Tibial nerve (tissue), 4 donors: Measurements from ENCODE around the gene DUS2.
"Not testable (repeated sequence)": the region's sequence is repeated elsewhere in the genome, so short reads cannot be mapped to it uniquely, and the experiment has no call there.

Source experiments
- CTCF ChIP-seq, 5 experiments: fragments of 200-600 bp in 3 of 5; fragments of 450-650 bp in 2 of 5; sonication (generic) in 3 of 5; IDR thresholded peaks; one replicate each; pipeline ENCODE4 v1.5.1; 2016 to 2019; ENCODE audit warnings: antibody characterized with exemption in 5 of 5, mild to moderate bottlenecking in 3 of 5, moderate library complexity in 2 of 5
- EP300 ChIP-seq, 2 donors: sonication (generic); formaldehyde crosslinking; IDR thresholded peaks; one replicate each; pipeline ENCODE4 v1.6.1; 2017; ENCODE audit warnings: antibody characterized with exemption in 2 of 2, mild to moderate bottlenecking in 1 of 2
- POLR2A ChIP-seq, 2 donors: fragments of 450-650 bp; IDR thresholded peaks; one replicate each; pipeline ENCODE4 v1.6.1; 2017; ENCODE audit warnings: antibody characterized with exemption in 2 of 2, mild to moderate bottlenecking in 2 of 2, moderate library complexity in 2 of 2

DNA sequence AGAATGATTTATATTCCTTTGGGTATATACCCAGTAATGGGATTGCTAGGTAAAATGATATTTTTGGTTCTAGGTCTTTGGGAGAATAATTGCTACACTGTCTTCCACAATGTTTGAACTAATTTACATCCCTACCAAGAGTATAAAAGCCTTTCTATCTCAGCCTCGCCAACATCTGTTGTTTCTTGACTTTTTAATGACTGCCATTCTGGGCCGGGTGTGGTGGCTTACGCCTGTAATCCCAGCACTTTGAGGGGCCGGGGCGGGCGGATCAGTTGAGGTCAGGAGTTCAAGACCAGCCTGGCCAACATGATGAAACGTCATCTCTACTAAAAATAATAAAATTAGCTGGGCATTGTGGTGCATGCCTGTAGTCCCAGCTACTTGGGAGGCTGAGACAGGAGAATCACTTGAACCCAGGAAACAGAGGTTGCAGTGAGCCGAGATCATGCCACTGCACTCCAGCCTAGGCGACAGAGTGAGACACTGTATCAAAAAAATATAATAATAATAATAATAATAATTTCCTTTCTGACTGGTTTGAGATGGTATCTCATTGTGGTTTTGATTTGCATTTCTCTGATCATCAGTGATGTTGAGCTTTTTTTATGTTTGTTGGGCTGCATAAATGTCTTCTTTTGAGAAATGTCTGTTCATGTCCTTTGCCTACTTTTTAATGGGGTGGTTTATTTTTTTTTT, 84.3 kb downstream of the DUS2 start:
- TF ChIP-seq CTCF, EP300, POLR2A (IDR thresholded peaks at IDR 0.05): not testable (repeated sequence)
